COR-L47 (cell line): ENCODE measurements around the gene RWDD3.

Source experiments
- DNase-seq: peaks from one replicate; lab custom pipeline; 2025; lab: John Stamatoyannopoulos, UW

RWDD3 gene

GRCh38 chr1:95230256-95230655 lies 3.8 kb upstream of the RWDD3 start:
- DNase-seq, result no peak

- no peak for DNase-seq
Observed at GRCh38 chr1:95230768-95231191, 3.2 kb upstream of the RWDD3 start.

GRCh38 chr1:95232646-95233318 lies 1.2 kb upstream of the RWDD3 start:
- no peak for DNase-seq

GRCh38 chr1:95233319-95233736 lies 682 bp upstream of the RWDD3 start:
- DNase-seq, result no peak

GRCh38 chr1:95236784-95237575 lies 3.0 kb downstream of the RWDD3 start:
- no peak for DNase-seq

- DNase-seq, result no peak
Observed at GRCh38 chr1:95237981-95238703, 4.1 kb downstream of the RWDD3 start.

GRCh38 chr1:95245029-95245428 lies 11.0 kb downstream of the RWDD3 start:
- no peak for DNase-seq

- DNase-seq, result no peak
Observed at GRCh38 chr1:95246511-95246910, 12.5 kb downstream of the RWDD3 start.

- DNase-seq, result peak; percentile 2
Observed at GRCh38 chr1:95247607-95248006, 13.6 kb downstream of the RWDD3 start.

- no peak for DNase-seq
Observed at GRCh38 chr1:95249916-95250315, 15.9 kb downstream of the RWDD3 start.

- DNase-seq, result no peak
Observed at GRCh38 chr1:95252422-95252821, 18.4 kb downstream of the RWDD3 start.

GRCh38 chr1:95254959-95255358 lies 20.9 kb downstream of the RWDD3 start:
- DNase-seq, result no peak

- no peak for DNase-seq
Observed at GRCh38 chr1:95255826-95256225, 21.8 kb downstream of the RWDD3 start.

- no peak for DNase-seq
Observed at GRCh38 chr1:95257758-95258157, 23.7 kb downstream of the RWDD3 start.

GRCh38 chr1:95259245-95259644 lies 25.2 kb downstream of the RWDD3 start:
- DNase-seq, result no peak

- no peak for DNase-seq
Observed at GRCh38 chr1:95262913-95263312, 28.9 kb downstream of the RWDD3 start.

GRCh38 chr1:95263450-95263849 lies 29.4 kb downstream of the RWDD3 start:
- DNase-seq, result no peak

- no peak for DNase-seq
Observed at GRCh38 chr1:95265106-95265505, 31.1 kb downstream of the RWDD3 start.

GRCh38 chr1:95276429-95276828 lies 42.4 kb downstream of the RWDD3 start:
- no peak for DNase-seq

GRCh38 chr1:95278173-95279006 lies 44.4 kb downstream of the RWDD3 start:
- DNase-seq, result no peak

- DNase-seq, result no peak
Observed at GRCh38 chr1:95281781-95282517, 47.9 kb downstream of the RWDD3 start.
